Right hindlimb (tissue), 1 donor: Measurements from ENCODE around the gene GPR107.
A peak's percentile ranks its signal among the peaks of the same experiment; 100 is the strongest.

Experiments used
- DNase-seq: peaks from one replicate; pipeline ENCODE4 v3.0.0-alpha.2; 2018

The GPR107 gene

GRCh38 chr9:130058887-130059286 lies 5.2 kb downstream of the GPR107 start:
- no peak for DNase-seq

DNA sequence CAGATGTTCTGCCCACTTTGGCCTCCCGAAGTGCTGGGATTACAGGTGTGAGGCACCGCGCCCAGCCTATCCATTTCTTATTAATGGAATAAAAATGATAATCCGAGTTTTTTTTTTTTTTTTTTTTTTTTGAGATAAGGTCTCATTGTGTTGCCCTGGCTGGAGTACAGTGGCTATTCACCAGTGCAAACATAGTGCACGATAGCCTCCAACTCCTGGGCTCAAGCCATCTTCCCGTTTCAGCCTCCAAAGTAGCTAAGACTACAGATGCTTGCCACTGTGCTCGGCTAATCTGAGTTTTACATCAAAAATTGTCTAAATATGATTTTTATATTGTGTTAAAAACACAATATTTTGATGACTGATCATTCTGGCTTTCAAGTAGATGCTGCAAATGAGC lies 6.6 kb downstream of the GPR107 start:
- DNase-seq, result no peak

DNA sequence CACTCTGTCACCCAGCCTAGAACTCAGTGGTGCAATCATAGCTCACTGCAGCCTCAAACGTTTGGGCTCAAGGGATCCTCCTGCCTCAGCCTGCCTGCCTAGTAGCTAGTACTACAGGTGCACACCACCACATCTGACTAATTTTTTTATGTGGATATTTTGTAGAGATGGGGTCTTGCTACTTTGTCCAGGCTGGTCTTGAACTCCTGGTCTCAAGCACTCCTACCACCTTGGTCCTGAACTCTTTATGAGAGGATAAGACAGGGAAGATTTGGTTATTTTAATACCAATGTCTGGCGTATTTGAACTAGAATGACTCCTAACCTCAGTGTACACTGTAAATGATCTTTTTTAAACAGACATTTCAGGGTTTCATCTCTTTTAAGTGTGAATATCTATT lies 9.0 kb downstream of the GPR107 start:
- DNase-seq, result no peak

GRCh38 chr9:130064621-130065020 lies 10.9 kb downstream of the GPR107 start:
- DNase-seq, result no peak

DNA sequence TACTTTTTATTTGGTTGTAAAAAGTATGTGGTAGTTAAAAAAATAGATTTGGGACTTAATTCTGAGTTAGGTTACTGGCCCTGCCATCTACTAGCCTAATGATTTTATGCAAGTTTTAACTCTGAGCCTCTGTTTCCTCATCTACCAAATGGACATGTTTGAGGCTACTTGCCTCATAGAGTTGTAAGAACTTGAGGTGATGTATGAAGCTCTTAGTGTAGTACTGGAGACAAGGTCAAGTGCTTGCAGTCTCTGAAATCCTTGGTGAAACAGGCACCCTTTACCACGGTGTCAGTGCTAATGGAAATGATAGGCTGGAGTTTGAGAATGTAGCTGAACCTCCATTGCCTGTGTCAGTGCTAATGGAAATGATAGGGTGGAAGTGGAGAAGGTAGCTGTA lies 15.3 kb downstream of the GPR107 start:
- no peak for DNase-seq

GRCh38 chr9:130072515-130073235 lies 19.0 kb downstream of the GPR107 start:
- no peak for DNase-seq

DNA sequence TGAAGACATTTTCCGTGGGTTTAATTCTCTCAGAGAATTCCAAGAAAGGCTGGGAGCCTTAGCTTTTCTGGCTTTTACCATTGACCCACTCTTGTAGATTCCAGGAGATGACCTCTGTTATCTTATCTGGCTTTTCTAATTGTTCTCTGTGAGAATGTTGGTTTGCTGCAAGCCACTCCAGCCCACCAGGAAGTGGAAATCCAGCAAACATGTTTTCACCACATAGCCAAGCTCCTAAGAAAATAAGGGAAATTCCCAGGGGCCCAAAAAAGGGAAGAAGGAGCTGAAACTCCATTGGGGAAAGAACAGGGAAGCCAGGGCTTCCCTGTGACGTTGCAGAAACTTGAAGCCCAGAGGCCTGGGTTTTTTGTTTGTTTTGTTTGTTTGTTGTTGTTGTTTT lies 19.7 kb downstream of the GPR107 start:
- DNase-seq, result no peak

GRCh38 chr9:130078547-130078946 lies 24.8 kb downstream of the GPR107 start:
- DNase-seq, result no peak

DNA sequence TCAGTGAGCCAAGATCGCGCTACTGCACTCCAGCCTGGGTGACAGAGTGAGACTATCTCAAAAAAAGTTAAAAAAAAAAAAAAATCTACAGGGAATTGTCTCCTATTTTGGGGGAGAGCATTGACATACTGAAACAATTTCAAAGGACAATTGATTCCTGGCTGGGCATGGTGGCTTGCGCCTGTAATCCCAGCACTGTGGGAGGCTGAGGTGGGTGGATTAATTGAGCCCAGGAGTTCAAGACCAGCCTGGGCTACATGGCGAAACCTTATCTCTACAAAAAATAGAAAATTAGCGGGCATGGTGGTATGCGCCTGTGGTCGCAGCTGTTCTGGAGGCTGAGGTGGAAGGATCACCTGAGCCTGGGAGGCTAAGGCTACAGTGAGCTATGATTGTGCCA lies 30.6 kb downstream of the GPR107 start:
- DNase-seq, result no peak

DNA sequence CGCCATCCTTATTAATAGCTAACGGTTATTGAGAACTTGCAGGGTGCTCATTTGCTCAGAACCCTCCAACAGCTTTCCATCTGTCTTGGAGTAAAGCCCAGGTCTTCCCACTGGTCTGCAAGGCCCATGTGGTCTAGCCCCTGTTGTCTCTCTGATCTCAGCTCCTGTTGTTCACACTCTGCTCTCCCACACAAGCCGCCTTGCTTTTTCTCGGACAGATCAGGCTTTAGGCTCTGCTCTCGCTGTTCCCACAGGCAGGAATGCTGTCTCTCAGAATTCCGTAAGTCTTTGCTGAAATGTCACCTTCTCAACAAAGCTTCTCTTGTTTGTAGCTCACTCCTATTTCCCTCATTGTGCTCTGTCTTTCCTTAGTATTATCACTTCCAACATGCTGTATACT lies 34.3 kb downstream of the GPR107 start:
- no peak for DNase-seq

- DNase-seq, result no peak
These were observed 35.4 kb downstream of the GPR107 start for GRCh38 chr9:130089141-130089540.

GRCh38 chr9:130090915-130091314 lies 37.2 kb downstream of the GPR107 start:
- no peak for DNase-seq

DNA sequence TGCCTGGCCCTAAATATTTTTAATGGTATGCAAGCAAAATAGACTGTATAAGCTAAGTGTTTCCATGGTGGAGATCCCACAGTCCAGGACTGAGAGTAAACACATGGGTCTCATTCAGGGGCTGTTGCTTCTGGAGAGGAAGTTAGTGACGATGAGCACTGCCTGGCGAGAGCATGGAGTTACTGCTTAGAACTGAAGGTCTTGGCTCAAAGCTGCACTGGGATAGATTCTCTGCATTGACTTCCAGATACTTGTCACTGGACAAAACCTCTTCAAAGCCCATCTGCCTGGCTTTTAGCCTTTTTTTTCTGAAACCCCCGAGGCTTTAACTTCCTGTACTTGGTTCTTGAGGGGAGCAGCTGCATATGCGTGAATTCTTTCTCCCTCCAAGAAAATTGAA lies 39.2 kb downstream of the GPR107 start:
- peak; percentile 75 for DNase-seq

GRCh38 chr9:130095872-130096271 lies 42.2 kb downstream of the GPR107 start:
- no peak for DNase-seq

DNA sequence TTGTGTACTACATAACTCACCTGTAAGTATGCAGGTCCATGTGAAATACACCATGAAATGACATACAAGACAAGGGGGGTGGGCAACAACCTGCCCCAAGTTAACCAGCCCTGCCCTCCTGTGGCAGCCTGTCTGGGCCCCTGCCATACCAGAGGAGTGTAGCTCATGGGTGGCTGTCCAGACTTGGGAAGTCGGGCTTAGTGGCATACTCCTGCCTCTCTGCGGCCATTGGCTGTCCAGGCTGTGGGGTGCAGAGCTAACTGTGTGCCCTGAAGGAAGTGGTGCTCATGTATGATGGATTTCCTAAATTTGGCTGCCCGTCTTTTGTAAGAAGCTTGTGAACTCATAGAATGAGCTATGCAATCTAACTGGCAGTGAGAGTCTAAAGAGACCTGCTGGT lies 47.0 kb downstream of the GPR107 start:
- no peak for DNase-seq

DNA sequence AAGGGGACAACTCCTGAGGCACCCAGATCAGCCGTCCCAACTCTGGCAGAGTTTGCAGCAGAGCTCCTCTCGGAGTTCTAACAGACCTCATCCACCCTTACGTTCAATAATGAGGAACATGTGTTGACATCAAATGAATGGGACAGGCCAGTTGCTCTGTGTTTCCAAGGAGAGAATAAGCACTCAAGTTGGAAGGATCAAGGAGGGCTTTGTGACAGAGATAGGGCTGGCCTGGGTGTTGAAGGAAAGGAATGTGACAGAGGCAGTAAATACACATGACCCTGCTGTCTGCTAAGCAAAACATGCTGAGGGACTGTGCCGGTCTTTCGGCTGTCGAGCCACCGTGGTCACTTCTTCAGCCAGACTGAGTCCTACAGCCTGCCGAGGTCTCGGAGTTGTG lies 48.2 kb downstream of the GPR107 start:
- no peak for DNase-seq

GRCh38 chr9:130104491-130105193 lies 50.9 kb downstream of the GPR107 start:
- DNase-seq, result no peak

GRCh38 chr9:130106860-130107233 lies 53.1 kb downstream of the GPR107 start:
- DNase-seq, result no peak

- DNase-seq, result peak; percentile 80
These were observed 53.6 kb downstream of the GPR107 start for GRCh38 chr9:130107234-130107861.

DNA sequence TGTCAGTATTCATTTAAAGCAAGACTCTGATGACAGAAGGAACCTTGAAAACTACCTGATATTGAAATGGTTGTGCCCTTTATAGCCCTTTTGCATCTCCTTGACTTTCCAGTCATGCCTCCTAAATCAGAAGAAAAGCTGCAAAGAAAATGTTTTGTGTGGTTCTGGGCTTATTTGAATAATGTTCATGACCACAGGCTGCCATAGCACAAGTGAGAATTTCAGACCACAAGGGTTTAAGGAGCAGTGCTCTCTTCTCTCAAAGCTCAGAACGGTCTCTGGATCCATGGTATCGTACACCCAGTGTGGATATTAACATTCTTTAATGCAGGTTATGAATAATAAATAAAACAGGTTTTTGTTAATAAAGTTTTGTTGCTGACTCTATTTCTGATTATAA lies 54.2 kb downstream of the GPR107 start:
- DNase-seq, result no peak

- DNase-seq, result no peak
These were observed 56.5 kb downstream of the GPR107 start for GRCh38 chr9:130110166-130110565.

DNA sequence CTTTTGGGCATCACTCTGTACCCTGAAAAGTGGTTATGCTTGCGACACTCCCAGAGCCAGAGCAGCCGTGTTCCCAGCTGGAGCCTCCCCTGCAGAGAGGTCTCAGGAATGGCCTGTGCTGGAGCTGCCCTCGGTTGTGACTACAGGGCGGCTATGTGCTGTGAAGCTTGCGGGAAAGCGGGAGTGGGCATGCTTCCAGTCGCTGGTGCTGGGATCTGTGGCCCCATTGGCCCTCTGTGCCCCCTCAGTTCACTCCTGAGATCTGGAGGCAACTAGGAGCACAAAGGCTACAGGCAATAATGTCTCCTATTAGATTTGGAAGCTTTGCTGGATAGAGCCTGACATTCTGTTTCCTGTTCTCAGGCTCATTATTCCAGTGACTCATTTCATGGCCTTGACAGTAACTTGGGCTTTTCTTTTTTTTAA lies 56.9 kb downstream of the GPR107 start:
- no peak for DNase-seq

- no peak for DNase-seq
These were observed 58.3 kb downstream of the GPR107 start for GRCh38 chr9:130111786-130112537.
